SKM-1 (cell line): Measurements from ENCODE around the gene WDR6.
A peak's percentile ranks its signal among the peaks of the same experiment; 100 is the strongest.

ENCODE experiments used
- DNase-seq: peaks from one replicate; lab custom pipeline; 2025; ENCODE audit not compliant: unreplicated experiment; lab: John Stamatoyannopoulos, UW

WDR6 gene

GRCh38 chr3:49013738-49014660, 6.8 kb downstream of the WDR6 start:
- no peak for DNase-seq

GRCh38 chr3:49015072-49015471, 7.9 kb downstream of the WDR6 start:
- DNase-seq: no peak

- DNase-seq: no peak
These were observed 8.6 kb downstream of the WDR6 start for GRCh38 chr3:49015765-49016164.

GRCh38 chr3:49016414-49017228, 9.4 kb downstream of the WDR6 start:
- DNase-seq: no peak

- DNase-seq: no peak
These were observed 10.2 kb downstream of the WDR6 start for GRCh38 chr3:49017229-49017970.

GRCh38 chr3:49017971-49018706, 10.9 kb downstream of the WDR6 start, which contains the start of gene DALRD3:
Gene DALRD3 (minus strand): TSS chr3:49018580. CDS start chr3:49018564, 16 bp downstream.
- DNase-seq: peak; percentile 53

- DNase-seq: no peak
These were observed 11.5 kb downstream of the WDR6 start for GRCh38 chr3:49018707-49019006.

- no peak for DNase-seq
These were observed 12.7 kb downstream of the WDR6 start for GRCh38 chr3:49019941-49020329.

GRCh38 chr3:49020330-49021212, 13.4 kb downstream of the WDR6 start:
- DNase-seq: peak; percentile 22

GRCh38 chr3:49021213-49021812, 14.1 kb downstream of the WDR6 start:
- peak; percentile 93 for DNase-seq

- DNase-seq: peak; percentile 56
These were observed 14.9 kb downstream of the WDR6 start, which contains the start of gene NDUFAF3 for GRCh38 chr3:49021813-49022687. Gene NDUFAF3 (plus strand): TSS chr3:49022121. CDS start chr3:49022145, 24 bp downstream.

GRCh38 chr3:49022688-49023171, 15.5 kb downstream of the WDR6 start:
- DNase-seq: no peak

GRCh38 chr3:49023775-49024174, 16.6 kb downstream of the WDR6 start:
- DNase-seq: no peak

- no peak for DNase-seq
These were observed 17.3 kb downstream of the WDR6 start for GRCh38 chr3:49024449-49024848.

GRCh38 chr3:49025005-49025792, 18.0 kb downstream of the WDR6 start:
- no peak for DNase-seq

- no peak for DNase-seq
These were observed 18.8 kb downstream of the WDR6 start for GRCh38 chr3:49025793-49026520.

- no peak for DNase-seq
These were observed 19.3 kb downstream of the WDR6 start for GRCh38 chr3:49026536-49026935.
